AG04449 (cell line): ENCODE results near the gene OPALIN.

Experiments used
- CTCF ChIA-PET: fragments of 350-600 bp; formaldehyde crosslinking; extraction: SDS; loops from one replicate; lab custom pipeline; 2021; ENCODE audit warnings: antibody characterized with exemption; lab: Yijun Ruan, JAX
- POLR2A ChIA-PET: fragments of 400-600, 350-600 bp; formaldehyde crosslinking; extraction: SDS; loops from one replicate; lab custom pipeline; 2020; ENCODE audit warnings: antibody characterized with exemption, inconsistent platforms; lab: Yijun Ruan, JAX
- DNase-seq: peaks from one replicate; pipeline ENCODE4 v3.0.0-alpha.2; 2010; ENCODE audit warnings: low read depth, low spot score
- H3K4me3 ChIP-seq: 2 replicates; pipeline ENCODE4 v1.5.1; 2011; ENCODE audit warnings: low read depth, mild to moderate bottlenecking, control low read depth, low read length
- CTCF ChIP-seq: IDR thresholded peaks from one replicate; pipeline ENCODE4 v1.5.1; 2011; ENCODE audit warnings: mild to moderate bottlenecking, moderate library complexity, low read length, control low read depth, inconsistent platforms; ENCODE audit not compliant: insufficient read depth; ENCODE audit errors: missing control alignments

Gene OPALIN

GRCh38 chr10:96299383-96299782, 59.4 kb downstream of the OPALIN start:
- DNase-seq: no peak
- no peak for TF ChIP-seq CTCF
- ChIA-PET POLR2A (no interaction called here), CTCF (interaction anchor here (11.3 kb wide), 1 partner anchor 282 kb away, joined by 204 read pairs; no protein-coding TSS in a partner anchor)
- no peak overlapping the region for H3K4me3 ChIP-seq

- DNase-seq: no peak
- ChIA-PET POLR2A (no interaction called here), CTCF (interaction anchor here (11.3 kb wide), 1 partner anchor 281 kb away, joined by 204 read pairs; no protein-coding TSS in a partner anchor)
- no peak for TF ChIP-seq CTCF
- no peak overlapping the region for H3K4me3 ChIP-seq
Measured at GRCh38 chr10:96298362-96298761, 60.4 kb downstream of the OPALIN start.

GRCh38 chr10:96297486-96297885, 61.3 kb downstream of the OPALIN start:
- CTCF ChIA-PET: interaction anchor here (0.6 to 11.3 kb wide), 2 partner anchors 27 to 280 kb away, joined by 3 to 204 read pairs; no protein-coding TSS in a partner anchor
- no peak for DNase-seq
- POLR2A ChIA-PET: no interaction called here
- no peak overlapping the region for H3K4me3 ChIP-seq
- no peak for TF ChIP-seq CTCF

GRCh38 chr10:96295475-96295874, 63.3 kb downstream of the OPALIN start:
- H3K4me3 ChIP-seq: no peak overlapping the region
- POLR2A ChIA-PET: interaction anchor here (0.7 kb wide), 1 partner anchor 18 kb away, joined by 3 read pairs; no protein-coding TSS in a partner anchor
- no peak for DNase-seq
- CTCF ChIA-PET: interaction anchor here (0.8 to 11.3 kb wide), 6 partner anchors 14 to 278 kb away, joined by 4 to 204 read pairs (median 5); no protein-coding TSS in a partner anchor
- TF ChIP-seq CTCF: no peak
